ENCODE measurements around the gene TFDP1. TPM values are rescaled to one million over a fixed set of nuclear protein-coding genes. Genes with fewer than 3 reads are reported as not detected.
A peak's percentile ranks its signal among the peaks of the same experiment; 100 is the strongest.

TFDP1 gene
- total RNA-seq, 2 experiments from 2014 or later, result 17.6 to 20.0 TPM

GRCh38 chr13:113665597-113666328, 81.2 kb downstream of the TFDP1 start:
- Mint-ChIP-seq H3K4me1 (ENCODE audit: low read depth) (peaks cover 5% of the 10 kb centered on the region), H3K36me3 (ENCODE audit: low read depth) (no peaks in the 10 kb centered on the region), H3K27ac (no peak overlapping the region), H3K27me3 (no peaks in the 10 kb centered on the region), H3K9me3 (peaks cover 10% of the 10 kb centered on the region), H3K4me3 (no peak overlapping the region)
- Histone ChIP-seq H3K9me3 (ENCODE audit: control insufficient read depth in 1 of 2, insufficient read depth in 1 of 2, low read length in 2 of 2) (peaks cover 5 to 9% of the 10 kb centered on the region in 2 experiments), H3K27ac (ENCODE audit: low read depth in 1 of 2, low read length in 2 of 2) (no peak overlapping the region), H3K4me3 (ENCODE audit: low read length) (no peak overlapping the region), H3K27me3 (ENCODE audit: control insufficient read depth in 1 of 2, insufficient read depth in 2 of 2, low read length in 2 of 2) (peaks cover 0 to 3% of the 10 kb centered on the region in 2 experiments), H3K4me1 (ENCODE audit: insufficient read depth, low read length) (no peaks in the 10 kb centered on the region), H3K36me3 (ENCODE audit: insufficient read depth, low read length) (no peaks in the 10 kb centered on the region)
- no peak for ATAC-seq (ENCODE audit: poor library complexity)
- CTCF ChIA-PET, result no interaction called here
- POLR2A ChIA-PET, result no interaction called here
- intact Hi-C loops (cut with DNase I, micrococcal nuclease), result no loop called here
- TF ChIP-seq CTCF (IDR thresholded peaks at IDR 0.05), result no peak
- DNase-seq, result peak in 2 of 14 experiments; percentile 11 to 23

GRCh38 chr13:113666329-113666670, 81.7 kb downstream of the TFDP1 start:
- Mint-ChIP-seq H3K27ac (no peak overlapping the region), H3K36me3 (ENCODE audit: low read depth) (no peaks in the 10 kb centered on the region), H3K27me3 (no peaks in the 10 kb centered on the region), H3K9me3 (peaks cover 5% of the 10 kb centered on the region), H3K4me3 (no peak overlapping the region), H3K4me1 (ENCODE audit: low read depth) (peaks cover 5% of the 10 kb centered on the region)
- CTCF ChIA-PET, result no interaction called here
- Histone ChIP-seq H3K36me3 (ENCODE audit: insufficient read depth, low read length) (no peaks in the 10 kb centered on the region), H3K9me3 (ENCODE audit: control insufficient read depth in 1 of 2, insufficient read depth in 1 of 2, low read length in 2 of 2) (peaks cover 0 to 9% of the 10 kb centered on the region in 2 experiments), H3K27me3 (ENCODE audit: control insufficient read depth in 1 of 2, insufficient read depth in 2 of 2, low read length in 2 of 2) (peaks cover 0 to 3% of the 10 kb centered on the region in 2 experiments), H3K4me3 (ENCODE audit: low read length) (no peak overlapping the region), H3K4me1 (ENCODE audit: insufficient read depth, low read length) (no peaks in the 10 kb centered on the region), H3K27ac (ENCODE audit: low read depth in 1 of 2, low read length in 2 of 2) (no peak overlapping the region)
- intact Hi-C loops (cut with DNase I, micrococcal nuclease), result no loop called here
- no peak for ATAC-seq (ENCODE audit: poor library complexity)
- POLR2A ChIA-PET, result no interaction called here
- no peak for TF ChIP-seq CTCF (IDR thresholded peaks at IDR 0.05)
- DNase-seq, result peak in 1 of 14 experiments; percentile 15

GRCh38 chr13:113666951-113667701, 82.6 kb downstream of the TFDP1 start, which contains the start of gene GRK1:
Gene GRK1, plus strand, starts transcription at chr13:113667219. Its CDS starts 168 bp downstream, at chr13:113667387.
- Mint-ChIP-seq H3K4me3 (no peak within 1 kb of the TSS), H3K27ac (no peak within 1 kb of the TSS), H3K36me3 (ENCODE audit: low read depth) (no peaks in the 10 kb centered on the region), H3K27me3 (no peaks in the 10 kb centered on the region), H3K9me3 (no peaks in the 10 kb centered on the region), H3K4me1 (ENCODE audit: low read depth) (peaks cover 7% of the 10 kb centered on the region)
- POLR2A ChIA-PET, result no interaction called here
- DNase-seq, result peak in 2 of 14 experiments; percentile 15 to 27
- Histone ChIP-seq H3K36me3 (ENCODE audit: insufficient read depth, low read length) (no peaks in the 10 kb centered on the region), H3K4me1 (ENCODE audit: insufficient read depth, low read length) (no peaks in the 10 kb centered on the region), H3K27me3 (ENCODE audit: control insufficient read depth in 1 of 2, insufficient read depth in 2 of 2, low read length in 2 of 2) (peaks cover 0 to 3% of the 10 kb centered on the region in 2 experiments), H3K27ac (ENCODE audit: low read depth in 1 of 2, low read length in 2 of 2) (no peak within 1 kb of the TSS), H3K4me3 (ENCODE audit: low read length) (no peak within 1 kb of the TSS), H3K9me3 (ENCODE audit: control insufficient read depth in 1 of 2, insufficient read depth in 1 of 2, low read length in 2 of 2) (peaks cover 0 to 14% of the 10 kb centered on the region in 2 experiments)
- ATAC-seq (ENCODE audit: poor library complexity), result no peak
- intact Hi-C loops (cut with DNase I, micrococcal nuclease), result no loop called here
- CTCF ChIA-PET, result no interaction called here
- no peak for TF ChIP-seq CTCF (IDR thresholded peaks at IDR 0.05)

Measured in CD4-positive, alpha-beta T cell (primary cell).